Caki2 (cell line): ENCODE results near the gene CNPPD1. TPM values are rescaled to one million over a fixed set of nuclear protein-coding genes. Genes with fewer than 3 reads are reported as not detected.

ENCODE experiments used
- DNase-seq: peaks from one replicate; pipeline ENCODE4 v3.0.0-alpha.2; 2015; ENCODE audit warnings: low read depth
- in situ Hi-C: cut with HindIII; loops from 2 replicates; pipeline ENCODE4 v1.10.0; 2016; ENCODE audit warnings: low sequenced_read_pairs, low pct_unique_long_range_greater_than_20kb, mixed read lengths
- total RNA-seq: library from RNA; depleted of rRNA; stranded (reverse); fragments of >200 nt; shearing (Covaris generic); gene quantifications from 2 replicates; pipeline ENCODE4 v1.2.3, GENCODE V29; 2014; ENCODE audit warnings: low replicate concordance

The CNPPD1 gene
- total RNA-seq, 1 experiment from 2014 or later, result 28.9 TPM

DNA sequence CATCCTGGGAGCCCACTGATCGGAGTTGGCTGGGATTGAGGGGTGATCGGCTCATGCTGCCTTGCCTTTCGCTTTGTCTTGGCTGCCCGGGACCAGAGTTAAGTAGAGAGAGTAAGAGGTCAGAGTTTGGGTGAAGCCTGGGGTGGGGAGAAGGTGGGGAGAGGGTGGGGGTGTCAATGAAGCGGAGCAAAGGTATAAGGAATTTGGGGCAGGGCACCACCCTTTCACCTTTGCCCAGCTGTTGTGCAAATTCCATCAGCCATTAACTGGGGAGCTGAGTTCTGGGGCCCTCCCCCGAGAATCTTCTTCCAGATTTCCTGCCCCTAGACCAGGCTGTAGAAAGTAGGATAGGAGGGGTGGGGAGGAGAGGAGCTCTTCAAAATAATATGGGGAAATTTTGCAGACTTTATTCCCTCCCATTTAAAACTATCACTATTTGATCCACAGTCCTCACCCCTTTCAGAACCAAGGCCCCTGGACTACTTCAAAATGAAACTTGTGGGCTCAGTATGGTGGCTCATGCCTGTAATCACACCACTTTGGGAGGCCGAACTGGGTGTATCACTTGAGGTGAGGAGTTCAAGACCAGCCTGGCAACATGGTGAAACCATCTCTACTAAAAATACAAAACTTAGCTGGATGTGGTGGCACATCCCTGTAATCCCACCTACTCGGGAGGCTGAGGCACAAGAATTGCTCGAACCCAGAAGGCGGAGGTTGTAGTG is 6.6 kb downstream of the CNPPD1 start, which contains the start of gene SLC23A3:
SLC23A3 (minus strand) TSS at position 100 of the 725 bp plus-strand sequence; CDS start at position 55, 45 bp downstream.
- in situ Hi-C loops, result no loop called here
- no peak for DNase-seq

DNA sequence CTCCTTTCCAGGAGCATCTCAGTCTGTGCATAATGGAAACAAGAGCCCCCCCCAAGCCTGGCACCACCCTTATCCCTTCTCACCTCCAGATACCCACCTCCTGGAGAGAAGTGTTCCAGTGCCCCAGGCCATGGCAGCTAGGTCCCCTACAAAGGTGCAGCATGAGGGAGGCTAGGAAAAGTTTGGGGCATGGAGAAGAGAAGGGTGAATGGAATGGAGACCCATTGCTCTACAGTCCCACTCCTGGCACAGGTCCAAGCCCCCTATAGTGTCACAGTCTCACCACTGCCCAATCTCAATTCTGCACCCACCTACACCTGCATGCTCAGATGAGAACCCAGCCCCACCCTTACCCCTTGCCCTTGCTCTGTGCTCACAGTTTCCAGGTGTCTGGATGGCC is 7.8 kb downstream of the CNPPD1 start:
- no peak for DNase-seq
- in situ Hi-C loops, result no loop called here

- no peak for DNase-seq
- in situ Hi-C loops, result no loop called here
Observed at GRCh38 chr2:219168526-219168925, 8.2 kb downstream of the CNPPD1 start.

- no peak for DNase-seq
- in situ Hi-C loops, result no loop called here
Observed at GRCh38 chr2:219167997-219168396, 8.7 kb downstream of the CNPPD1 start.

DNA sequence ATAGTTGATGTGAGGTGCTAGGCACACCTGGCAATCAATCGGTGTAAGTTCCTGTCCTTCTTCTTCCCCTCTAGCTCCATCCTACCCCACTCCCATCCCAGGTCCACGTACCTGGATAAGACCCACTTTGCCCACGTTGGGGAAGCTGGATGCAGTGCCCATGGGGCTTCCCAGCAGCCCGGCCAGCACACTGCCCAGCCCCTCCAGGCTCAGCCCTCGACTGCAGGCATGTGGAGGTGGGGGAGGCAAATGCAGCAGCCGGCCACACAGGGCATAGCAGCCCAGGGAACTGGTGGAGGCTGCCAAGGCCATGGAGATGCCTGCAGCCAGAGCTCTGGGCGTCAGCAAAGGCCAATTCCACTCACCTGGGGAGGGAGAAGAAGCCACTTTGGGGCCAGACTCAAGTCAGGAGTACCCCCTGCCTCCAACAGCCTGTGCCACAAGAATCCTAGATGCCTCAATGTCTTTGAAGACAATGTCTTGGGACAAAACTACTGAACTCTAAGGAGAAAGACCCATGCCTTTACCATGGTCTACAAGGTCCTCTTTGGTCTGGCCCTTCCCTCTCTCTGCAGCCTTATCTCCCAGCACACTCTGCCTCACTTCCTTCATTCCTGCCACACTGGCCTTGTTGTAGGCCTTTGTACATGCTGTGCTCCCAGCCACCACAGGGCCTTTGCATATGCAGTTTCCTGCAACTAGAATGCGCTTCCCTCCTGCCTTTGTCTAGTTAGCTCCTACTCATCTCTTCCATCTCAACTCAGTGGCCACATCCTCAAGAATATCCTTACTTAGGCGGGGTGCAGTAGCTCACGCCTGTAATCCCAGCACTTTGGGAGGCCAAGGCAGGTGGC is 11.4 kb downstream of the CNPPD1 start:
- in situ Hi-C loops, result no loop called here
- DNase-seq, result no peak

- in situ Hi-C loops, result no loop called here
- no peak for DNase-seq
Observed at GRCh38 chr2:219163156-219163555, 13.6 kb downstream of the CNPPD1 start.

GRCh38 chr2:219161097-219161496 is 15.6 kb downstream of the CNPPD1 start:
- DNase-seq, result no peak

GRCh38 chr2:219160186-219161017 is 16.3 kb downstream of the CNPPD1 start, which contains the start of gene NHEJ1:
Gene NHEJ1 (minus strand): TSS chr2:219160815. CDS start chr2:219158362, 2,453 bp downstream.
- in situ Hi-C loops, result no loop called here
- peak; percentile 94 for DNase-seq

More at GRCh38 chr2:219161097-219161496, 15.6 kb downstream of the CNPPD1 start:
- in situ Hi-C loops, result no loop called here

DNA sequence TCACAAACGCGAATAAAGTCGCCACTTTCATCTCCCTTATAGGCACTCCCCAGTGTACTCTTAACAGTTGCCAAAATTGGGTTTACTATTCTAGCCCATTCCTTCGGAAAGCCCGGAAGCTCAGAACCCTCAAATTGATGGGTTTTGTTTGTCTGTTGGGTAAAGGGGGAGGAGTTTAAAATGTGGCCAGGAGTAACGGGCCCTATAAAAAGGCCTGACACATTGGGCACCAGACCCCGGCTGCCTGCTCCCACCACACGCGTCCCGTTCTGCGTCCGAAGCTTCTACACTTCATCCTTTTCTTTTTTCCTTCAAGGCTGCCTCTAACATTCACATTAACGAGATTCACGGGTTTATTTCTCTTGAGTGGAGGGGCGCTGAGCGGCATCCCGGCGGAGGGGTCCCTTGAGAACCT is 16.9 kb downstream of the CNPPD1 start:
- DNase-seq, result no peak
- in situ Hi-C loops, result no loop called here

GRCh38 chr2:219158586-219158985 is 18.1 kb downstream of the CNPPD1 start:
- in situ Hi-C loops, result no loop called here
- no peak for DNase-seq

DNA sequence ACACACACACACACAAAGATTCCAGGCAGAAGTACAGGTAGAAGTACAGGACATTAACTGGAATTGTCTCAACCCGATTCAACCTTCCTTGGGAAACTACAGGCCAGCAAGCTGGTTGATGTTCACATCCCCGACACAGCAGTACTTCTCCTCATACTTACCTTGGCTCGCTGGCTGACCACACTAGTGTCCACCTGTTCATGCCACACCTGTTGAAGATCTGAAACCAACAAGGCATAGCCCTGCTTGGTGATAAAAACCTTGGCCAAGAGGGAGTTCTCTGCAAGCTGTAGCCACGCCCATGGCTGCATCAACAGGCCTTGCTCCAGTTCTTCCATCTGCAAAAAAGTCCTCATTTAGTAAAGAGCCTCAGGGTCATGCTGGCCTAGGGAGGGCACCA is 18.7 kb downstream of the CNPPD1 start:
- in situ Hi-C loops, result no loop called here
- DNase-seq, result no peak

DNA sequence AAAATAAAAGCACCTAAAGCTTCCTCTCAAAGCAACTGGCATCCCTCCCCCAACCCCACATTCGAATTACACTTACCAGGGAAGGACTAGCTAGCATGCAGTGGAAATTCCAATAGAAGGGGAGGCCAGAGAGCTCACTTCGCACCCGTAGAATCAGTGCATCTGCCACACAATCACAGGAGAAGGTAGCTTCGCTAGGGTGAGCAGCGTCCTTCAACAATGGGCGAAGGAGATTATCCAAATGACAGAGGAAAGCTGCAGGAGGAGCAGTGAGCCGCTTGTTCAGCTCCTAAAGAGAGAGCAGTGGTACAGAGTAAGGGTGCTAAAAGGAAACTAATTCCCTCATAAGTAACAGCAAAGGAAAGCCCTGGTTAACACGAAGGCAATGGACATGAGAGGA is 19.3 kb downstream of the CNPPD1 start:
- no peak for DNase-seq
- in situ Hi-C loops, result no loop called here

- in situ Hi-C loops, result no loop called here
- peak; percentile 35 for DNase-seq
Observed at GRCh38 chr2:219155054-219155644, 21.6 kb downstream of the CNPPD1 start.

DNA sequence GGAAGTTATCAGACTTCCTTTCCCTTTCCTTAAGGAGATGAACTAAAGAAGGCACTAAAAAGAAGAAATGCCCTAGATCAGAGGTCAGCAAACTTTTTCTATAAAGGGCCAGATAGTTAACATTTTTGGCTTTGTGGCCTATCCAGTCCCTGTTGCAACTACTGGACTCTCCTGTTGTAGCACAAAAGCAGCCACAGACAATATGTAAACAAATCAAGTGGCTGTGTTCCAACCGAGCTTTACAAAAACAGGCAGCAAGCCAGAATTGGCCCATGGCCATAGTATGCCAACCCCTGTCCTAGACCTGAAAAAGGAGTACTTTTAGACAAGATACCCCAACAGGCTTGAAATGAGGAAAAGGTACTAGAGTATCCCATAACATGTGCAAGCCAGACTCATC is 27.1 kb downstream of the CNPPD1 start:
- DNase-seq, result no peak
- in situ Hi-C loops, result no loop called here

DNA sequence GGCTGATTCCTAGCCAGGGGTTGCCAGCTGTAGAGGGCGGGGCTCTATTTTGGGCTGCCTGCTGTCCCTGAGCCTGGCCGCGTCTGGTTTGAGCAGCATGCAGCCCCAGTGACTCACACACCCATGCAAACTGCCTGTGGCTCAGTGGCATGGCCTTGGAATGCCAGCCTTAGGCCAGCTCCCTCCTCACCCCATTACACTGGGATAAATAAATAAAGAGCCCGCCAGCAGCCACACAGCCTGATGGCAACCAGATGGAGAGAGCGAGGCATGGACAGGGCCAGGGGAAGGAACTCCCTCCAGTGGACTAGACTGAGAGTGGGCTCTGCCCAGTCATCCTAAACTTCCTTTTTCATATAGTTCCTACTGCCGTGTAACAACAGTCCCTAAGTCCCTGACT is 34.4 kb downstream of the CNPPD1 start:
- in situ Hi-C loops, result no loop called here

GRCh38 chr2:219140722-219141121 is 36.0 kb downstream of the CNPPD1 start:
- in situ Hi-C loops, result no loop called here
- DNase-seq, result no peak

More for the DNA sequence above, 34.4 kb downstream of the CNPPD1 start:
- DNase-seq, result peak; percentile 82

- in situ Hi-C loops, result no loop called here
- DNase-seq, result no peak
Observed at GRCh38 chr2:219133976-219134375, 42.7 kb downstream of the CNPPD1 start.

GRCh38 chr2:219131744-219132143 is 45.0 kb downstream of the CNPPD1 start:
- in situ Hi-C loops, result no loop called here
- DNase-seq, result no peak
